Measurements from ENCODE around the gene PRKN.

The PRKN gene

DNA sequence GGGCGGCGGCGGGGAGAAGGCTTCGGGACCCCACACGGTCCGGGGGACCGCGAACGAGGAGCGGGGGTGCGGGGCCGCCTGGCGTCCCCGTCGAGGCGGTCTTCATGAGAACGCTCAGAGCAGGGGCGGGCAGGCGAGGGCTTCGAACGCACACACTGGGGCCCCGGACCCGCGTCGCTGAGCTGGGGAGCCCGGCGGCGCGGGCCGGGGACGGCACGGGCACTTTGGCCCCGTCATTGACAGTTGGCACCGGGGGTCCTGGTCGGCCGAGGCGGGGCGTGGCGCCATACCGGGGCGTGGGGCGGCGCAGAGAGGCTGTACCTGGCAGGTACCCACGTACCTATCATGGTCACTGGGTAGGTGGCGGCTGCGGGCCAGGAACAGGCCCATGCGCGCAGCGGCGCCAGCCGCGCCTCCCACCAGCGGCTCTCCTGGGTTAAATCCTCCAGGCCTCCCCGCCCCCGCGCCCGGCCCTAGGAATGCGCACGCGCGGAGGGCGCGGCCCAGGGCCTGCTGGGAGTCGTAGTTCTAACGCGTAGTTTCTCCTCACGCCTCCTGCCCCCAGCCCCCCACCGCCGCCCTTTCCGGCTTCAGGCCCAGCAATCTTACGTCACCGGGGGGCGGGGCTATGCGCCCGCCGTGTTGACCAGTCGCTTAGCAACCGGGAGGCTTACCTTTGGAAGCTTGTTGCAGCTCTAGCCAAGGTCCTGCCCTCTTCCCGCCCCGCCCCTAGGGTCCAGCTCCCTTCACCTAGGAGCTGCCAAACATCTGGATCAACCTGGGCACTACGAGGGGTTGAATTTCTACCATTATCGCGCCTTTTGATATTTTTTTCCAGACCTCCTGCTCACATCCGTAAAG, at the start of gene PRKN, which contains the start of gene PACRG:
TSS of gene PRKN (minus strand) at position 445 of the 861 bp plus-strand sequence.
TSS of gene PACRG (plus strand) at position 653 of the 861 bp plus-strand sequence.
- DNase-seq = peak; percentile 98

GRCh38 chr6:162777091-162777490, 49.5 kb upstream of the PRKN start:
- no peak for DNase-seq

DNA sequence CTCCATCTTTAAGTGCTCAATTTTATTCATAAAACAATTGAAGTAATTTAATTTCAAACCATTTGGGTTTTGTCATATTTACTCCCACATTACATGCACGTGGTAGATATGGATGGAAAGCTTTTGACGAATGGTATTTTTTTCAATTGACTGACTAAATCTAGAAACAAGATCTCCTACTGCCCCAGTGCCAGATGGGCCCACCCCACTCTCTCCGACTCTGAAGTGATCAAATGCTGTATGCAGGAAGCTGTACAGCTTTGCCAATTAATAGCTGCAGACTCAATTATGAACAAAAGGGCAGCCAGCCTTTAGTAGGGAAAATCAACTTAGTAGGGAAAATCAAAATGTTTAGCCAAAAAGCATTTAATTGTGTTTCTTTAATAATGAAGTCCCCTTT, 46.4 kb upstream of the PRKN start:
- DNase-seq = no peak

GRCh38 chr6:162772466-162772865, 44.9 kb upstream of the PRKN start:
- DNase-seq = no peak

DNA sequence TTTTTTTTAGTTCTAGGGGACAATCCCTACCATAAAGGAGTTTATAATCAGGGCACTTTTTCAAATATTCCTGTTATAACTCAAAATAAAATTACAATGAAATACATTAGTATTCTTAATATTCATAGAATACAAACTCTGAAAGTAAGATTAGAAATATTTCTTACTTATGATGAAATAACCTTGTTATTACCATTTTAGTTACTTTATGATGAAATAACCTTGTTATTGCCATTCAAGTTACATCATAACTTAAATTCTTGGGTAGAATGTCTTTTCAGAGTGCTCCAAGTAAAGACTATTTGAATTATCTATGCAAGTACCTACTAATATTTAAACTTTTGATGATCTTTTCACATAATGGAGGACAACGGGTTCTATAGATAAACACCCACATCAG, 43.4 kb upstream of the PRKN start:
- no peak for DNase-seq

- DNase-seq = no peak
Observed at GRCh38 chr6:162770136-162770535, 42.6 kb upstream of the PRKN start.

DNA sequence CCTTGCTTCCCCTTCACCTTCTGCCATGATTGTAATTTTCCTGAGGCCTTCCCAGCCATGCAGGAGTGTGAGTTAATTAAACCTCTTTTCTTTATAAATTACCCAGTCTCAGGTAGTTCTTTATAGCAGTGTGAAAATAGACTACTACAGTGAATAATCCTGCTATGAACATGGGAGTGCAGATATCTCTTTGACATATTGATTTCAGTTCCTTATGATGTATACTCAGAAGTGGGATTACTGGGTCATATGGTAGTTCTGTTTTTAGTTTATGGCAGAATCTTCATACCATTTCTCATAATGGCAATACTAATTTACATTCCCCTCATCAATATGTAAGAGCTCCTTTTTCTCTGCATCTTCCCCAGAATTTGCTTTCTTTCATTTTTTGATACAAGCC, 26.2 kb upstream of the PRKN start:
- DNase-seq = no peak

GRCh38 chr6:162751211-162751859, 23.8 kb upstream of the PRKN start:
- DNase-seq = no peak

DNA sequence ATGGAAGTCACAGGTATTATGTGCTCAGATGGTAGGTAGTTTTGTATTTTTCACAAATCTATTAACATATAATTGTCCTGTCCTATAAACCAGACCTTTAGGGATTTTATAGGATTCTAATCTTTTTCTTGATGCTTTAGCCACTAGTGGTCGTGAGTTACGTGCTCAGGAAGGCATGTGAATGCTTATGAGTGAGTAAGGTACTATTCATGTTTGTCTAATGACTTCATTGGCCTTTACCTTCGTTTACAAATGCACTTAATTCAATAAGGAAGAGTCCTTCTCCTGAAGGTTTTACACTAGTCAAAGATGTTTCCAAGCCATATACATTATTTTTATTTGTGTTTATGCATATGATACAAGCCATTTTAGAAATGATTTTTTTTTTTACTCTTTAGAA, 23.2 kb upstream of the PRKN start:
- DNase-seq = no peak

DNA sequence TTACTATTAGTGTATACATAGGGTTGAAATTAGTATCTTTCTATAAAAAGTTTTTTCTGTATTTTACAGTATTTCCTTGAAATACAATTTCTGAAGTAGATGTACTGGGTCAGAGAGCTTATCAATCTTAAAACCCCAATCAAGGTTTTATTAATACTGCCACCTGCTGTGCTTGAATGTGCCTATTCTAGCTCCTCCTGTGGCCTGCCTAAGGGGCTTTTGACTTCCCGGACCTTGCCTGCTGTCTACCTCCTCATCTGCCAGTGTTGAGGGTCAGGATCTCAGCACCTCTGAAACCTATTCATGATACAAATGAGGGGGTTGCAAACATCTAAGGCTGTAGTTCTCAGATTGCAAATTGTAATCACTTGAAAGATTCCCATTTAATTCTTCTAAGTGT, 9.4 kb upstream of the PRKN start:
- DNase-seq = no peak

DNA sequence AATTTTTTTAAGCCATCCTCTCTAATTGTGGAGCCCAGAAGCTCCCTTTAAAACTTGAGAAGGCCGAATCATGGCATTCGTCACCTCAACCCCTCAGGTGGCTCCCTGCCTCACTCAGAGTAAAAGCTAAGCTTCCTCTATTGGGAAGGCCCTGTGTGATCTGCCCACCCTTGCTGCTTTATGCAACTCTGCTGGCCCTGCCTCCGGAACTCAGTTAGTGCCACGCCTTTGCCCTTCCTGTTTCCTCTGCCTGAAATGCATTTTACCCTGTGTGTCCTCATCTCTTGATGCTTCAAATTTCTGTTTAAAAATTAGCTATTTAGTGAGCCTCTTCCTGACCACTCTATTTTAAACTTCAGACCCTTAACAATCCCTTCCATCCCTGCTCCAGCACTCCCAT, 5.9 kb upstream of the PRKN start:
- peak; percentile 15 for DNase-seq

DNA sequence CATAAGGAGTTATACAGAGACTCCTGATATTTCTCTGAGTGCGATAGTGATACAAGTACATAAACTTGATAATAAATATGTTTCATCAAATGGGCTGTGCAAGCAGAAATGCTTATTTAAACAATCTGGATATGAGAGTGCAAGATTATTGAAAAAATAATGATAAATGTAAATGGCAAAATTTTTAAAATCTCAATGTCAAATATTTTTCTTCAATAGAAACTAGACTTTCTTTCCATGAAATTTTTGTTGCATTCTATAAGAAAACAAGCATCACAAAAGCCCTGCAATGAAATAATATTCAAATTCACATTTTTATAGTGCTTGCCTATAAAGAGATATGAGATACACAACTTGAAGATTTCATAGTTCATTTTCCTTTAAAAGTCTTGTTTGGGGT, 2.9 kb upstream of the PRKN start:
- DNase-seq = no peak

GRCh38 chr6:162728706-162729105, 1.1 kb upstream of the PRKN start:
- no peak for DNase-seq

DNA sequence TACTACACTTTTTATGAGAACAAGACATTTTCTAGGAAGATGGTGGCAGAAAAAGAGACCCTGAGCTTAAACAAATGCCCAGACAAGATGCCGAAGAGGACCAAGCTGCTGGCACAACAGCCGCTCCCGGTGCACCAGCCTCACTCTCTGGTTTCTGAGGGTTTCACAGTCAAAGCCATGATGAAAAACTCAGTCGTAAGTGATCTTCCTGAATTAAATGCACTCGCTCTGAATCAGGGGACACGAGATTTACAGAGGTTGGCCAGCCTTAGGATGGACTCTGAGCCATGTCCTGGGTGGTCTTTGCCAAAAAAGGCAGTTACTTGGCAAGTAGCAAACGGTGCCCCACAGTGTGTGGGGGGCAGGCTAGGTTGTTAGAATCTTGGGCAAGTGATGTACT, 631 bp upstream of the PRKN start:
- no peak for DNase-seq

DNA sequence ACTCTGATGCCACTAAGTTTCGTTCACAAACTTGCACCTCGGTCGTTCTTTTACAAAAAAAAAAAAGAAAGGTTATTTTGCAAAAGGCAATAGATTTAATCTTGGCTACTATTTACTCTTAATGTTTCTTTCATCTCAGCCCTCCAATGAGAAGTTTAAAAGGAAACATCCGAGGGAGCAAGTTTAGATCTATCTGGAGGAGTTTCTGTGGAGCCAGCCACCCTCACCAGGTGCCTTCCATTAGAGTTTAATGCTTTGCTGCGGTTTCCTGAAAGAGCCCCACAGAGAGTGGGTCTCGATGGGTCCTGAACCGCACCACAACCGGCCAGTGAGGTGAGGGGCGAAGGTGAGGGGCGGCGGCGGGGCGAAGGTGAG, 632 bp downstream of the PRKN start:
- DNase-seq = no peak

- DNase-seq = no peak
Observed at GRCh38 chr6:162722633-162723032, 4.9 kb downstream of the PRKN start.

DNA sequence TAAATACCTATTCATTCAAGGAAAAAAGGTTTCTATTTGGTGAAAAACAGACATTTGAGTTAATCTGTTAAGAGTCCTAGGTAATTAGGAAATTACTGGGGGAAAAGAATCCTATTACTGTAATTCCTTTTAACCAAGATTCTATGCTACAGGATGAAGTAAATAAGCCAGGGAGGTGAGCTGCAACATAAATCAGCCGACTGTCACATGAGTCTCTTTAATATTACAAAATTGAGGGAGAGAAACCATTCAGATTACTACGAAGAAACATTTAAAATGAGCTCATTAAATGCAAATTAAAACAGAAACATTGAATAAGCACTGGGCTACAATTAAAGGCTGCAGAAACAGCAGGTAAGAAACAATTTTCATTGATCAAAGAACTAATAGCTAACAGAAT, 5.3 kb downstream of the PRKN start:
- no peak for DNase-seq

- DNase-seq = no peak
Observed at GRCh38 chr6:162721404-162721687, 6.2 kb downstream of the PRKN start.

DNA sequence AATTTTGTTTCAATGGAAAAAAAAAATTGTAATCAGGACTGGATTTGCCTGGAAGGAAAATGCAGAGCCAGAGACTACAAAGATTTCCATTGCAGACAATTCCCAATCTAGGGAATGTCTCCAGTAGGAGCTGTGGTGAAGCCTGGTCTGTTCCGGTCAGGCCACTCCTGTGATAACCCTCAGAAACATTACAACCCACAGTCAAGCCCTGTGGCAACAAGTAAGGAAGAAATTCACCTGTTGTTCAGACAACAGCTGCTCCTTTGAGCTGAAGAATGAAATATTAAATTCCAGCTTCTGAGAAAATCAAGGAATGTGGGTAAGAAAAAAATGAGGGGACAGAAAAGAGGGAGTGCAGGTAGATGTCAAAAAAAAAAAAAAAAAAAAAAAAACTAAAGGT, 8.0 kb downstream of the PRKN start:
- DNase-seq = no peak

- DNase-seq = no peak
Observed at GRCh38 chr6:162715601-162716000, 12.0 kb downstream of the PRKN start.

DNA sequence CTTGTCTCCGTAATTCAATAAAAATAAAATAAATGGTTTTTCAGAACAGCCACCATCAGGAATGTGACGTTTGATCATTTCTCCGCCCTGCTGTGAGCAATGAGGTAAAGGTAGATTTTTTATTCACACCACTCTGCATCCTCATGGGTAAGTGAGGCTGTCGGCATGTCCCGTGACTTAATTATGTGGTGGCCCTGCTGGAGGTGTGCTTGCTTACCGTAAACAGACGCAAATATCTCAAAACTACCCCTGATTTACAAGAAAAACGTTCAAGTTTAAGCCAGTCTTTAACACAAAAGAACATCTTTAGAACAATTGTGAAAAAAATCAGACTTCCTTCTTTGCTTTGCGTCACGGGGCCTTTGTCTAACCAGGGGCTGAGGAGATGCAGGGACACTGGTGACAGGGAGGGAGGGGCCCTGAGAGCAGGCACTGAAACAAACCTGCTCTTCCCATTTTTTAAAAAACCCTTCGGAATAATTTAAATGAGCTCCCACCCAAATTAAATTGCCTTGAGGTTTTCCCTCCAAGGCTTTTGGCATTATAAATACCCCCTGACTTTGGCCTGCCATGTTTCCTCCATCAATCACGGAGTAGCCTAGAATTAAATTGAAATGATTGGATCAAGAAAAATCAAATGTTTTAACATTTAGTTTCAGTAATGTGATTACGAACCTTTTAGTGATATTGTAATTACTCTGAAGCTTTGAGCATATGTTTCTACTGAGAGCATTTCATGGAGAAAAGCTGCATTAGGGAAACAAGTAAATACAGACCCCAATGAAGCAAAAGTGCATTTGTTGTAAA, 13.4 kb downstream of the PRKN start:
- DNase-seq = no peak

- no peak for DNase-seq
Observed at GRCh38 chr6:162712694-162713093, 14.9 kb downstream of the PRKN start.

DNA sequence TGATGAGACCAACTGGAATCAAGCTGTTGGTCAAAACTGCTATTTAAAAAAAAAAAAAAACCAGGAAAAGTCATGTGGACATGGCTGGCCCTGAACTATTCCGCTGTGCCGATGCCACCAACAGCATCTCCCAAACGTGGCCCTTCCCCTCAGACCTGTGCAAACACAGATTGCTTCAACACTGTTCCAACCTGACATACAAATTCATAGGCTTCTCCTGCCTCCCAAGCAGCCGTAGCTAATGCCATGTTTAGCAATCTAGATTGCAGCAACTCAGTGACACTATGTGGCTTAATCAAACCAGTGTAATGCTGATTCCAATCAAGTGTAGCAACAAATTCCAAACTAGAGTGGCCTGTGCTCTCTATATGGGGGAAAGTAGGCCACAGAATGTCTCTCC, 16.2 kb downstream of the PRKN start:
- DNase-seq = no peak

DNA sequence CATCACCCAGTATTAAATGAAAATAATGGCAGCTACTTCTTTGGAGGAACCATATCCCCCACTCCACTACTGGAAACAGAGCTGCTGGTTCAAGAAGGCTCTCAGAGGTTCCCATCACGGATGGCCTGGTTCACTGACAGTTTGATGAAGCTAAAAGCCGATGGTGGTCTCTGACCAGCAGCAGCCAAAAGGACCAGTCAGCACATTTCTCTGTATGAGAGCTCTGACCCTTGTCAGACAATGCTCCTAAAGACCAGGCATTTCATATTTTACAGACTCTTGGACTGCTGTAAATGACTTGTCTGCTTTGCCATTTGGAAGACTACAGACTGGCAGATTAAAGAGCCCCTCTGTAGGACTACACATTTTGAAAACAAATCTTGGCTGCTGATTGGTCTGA, 16.6 kb downstream of the PRKN start:
- no peak for DNase-seq

Measured in stimulated activated CD4-positive, alpha-beta T cell treated with anti-CD3 and anti-CD28 coated beads, Interleukin-4, amount 100 ng/mL, for 24 hours (primary cell).